ENCODE measurements around the gene OR6S1. TPM values are rescaled to one million over a fixed set of nuclear protein-coding genes. Genes with fewer than 3 reads are reported as not detected.

Gene OR6S1
- total and polyA plus RNA-seq, 2 donors (not counting 3 experiments of a cell fraction or from before 2014, with no cell fraction given): not detected

- no peaks in the 10 kb centered on the region for H3K9me1 ChIP-seq (replicated peaks; ENCODE audit: control insufficient read depth, extremely low read depth, insufficient read depth, low read length)
- no peak overlapping the region for H3K9ac ChIP-seq (replicated peaks; ENCODE audit: extremely low read depth, insufficient read depth, low read length)
- POLR2A ChIA-PET: no interaction called here
- TF ChIP-seq EZH2 (IDR thresholded peaks at IDR 0.05; ENCODE audit: borderline replicate concordance, low read depth, low read length, severe bottlenecking) (no peak), JUN (IDR thresholded peaks at IDR 0.05; ENCODE audit: borderline replicate concordance, insufficient read depth, insufficient read length, low read depth) (no peak), MYC (IDR thresholded peaks at IDR 0.05; ENCODE audit: low read depth, low read length) (no peak), POLR2AphosphoS5 (IDR thresholded peaks at IDR 0.05; ENCODE audit: insufficient read depth, low read depth, low read length) (no peak), GATA2 (IDR thresholded peaks at IDR 0.05; ENCODE audit: insufficient read depth, insufficient read length, low read depth, low read length) (no peak), FOS (IDR thresholded peaks at IDR 0.05; ENCODE audit: borderline replicate concordance, insufficient read depth, low read length) (no peak), POLR2A (IDR thresholded peaks at IDR 0.05; ENCODE audit: low read depth, low read length) (no peak)
- TF ChIP-seq, protein P1, sequence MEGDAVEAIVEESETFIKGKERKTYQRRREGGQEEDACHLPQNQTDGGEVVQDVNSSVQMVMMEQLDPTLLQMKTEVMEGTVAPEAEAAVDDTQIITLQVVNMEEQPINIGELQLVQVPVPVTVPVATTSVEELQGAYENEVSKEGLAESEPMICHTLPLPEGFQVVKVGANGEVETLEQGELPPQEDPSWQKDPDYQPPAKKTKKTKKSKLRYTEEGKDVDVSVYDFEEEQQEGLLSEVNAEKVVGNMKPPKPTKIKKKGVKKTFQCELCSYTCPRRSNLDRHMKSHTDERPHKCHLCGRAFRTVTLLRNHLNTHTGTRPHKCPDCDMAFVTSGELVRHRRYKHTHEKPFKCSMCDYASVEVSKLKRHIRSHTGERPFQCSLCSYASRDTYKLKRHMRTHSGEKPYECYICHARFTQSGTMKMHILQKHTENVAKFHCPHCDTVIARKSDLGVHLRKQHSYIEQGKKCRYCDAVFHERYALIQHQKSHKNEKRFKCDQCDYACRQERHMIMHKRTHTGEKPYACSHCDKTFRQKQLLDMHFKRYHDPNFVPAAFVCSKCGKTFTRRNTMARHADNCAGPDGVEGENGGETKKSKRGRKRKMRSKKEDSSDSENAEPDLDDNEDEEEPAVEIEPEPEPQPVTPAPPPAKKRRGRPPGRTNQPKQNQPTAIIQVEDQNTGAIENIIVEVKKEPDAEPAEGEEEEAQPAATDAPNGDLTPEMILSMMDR (IDR thresholded peaks at IDR 0.05; ENCODE audit: extremely low read depth in 1 of 2, insufficient read depth in 1 of 2, low read depth in 1 of 2, low read length in 2 of 2): no peak
- TF ChIP-seq, protein P2, sequence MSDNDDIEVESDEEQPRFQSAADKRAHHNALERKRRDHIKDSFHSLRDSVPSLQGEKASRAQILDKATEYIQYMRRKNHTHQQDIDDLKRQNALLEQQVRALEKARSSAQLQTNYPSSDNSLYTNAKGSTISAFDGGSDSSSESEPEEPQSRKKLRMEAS (IDR thresholded peaks at IDR 0.05; ENCODE audit: insufficient read depth, insufficient read length): no peak
- FAIRE-seq (no peak), DNase-seq (ENCODE audit: low read depth, low spot score) (peak; percentile 29)
- no peak overlapping the region for H3K4me3 ChIP-seq (replicated peaks in 1 of 3; ENCODE audit: insufficient read depth in 1 of 3, low read depth in 1 of 3, low read length in 3 of 3)
- H3K79me2 ChIP-seq (ENCODE audit: control insufficient read depth, insufficient read depth, low read length): no peaks in the 10 kb centered on the region
- dilution Hi-C loops (cut with MboI; ENCODE audit: extremely low pct_ligation_motif_present, low sequenced_read_pairs) (no loop called here), intact Hi-C loops (cut with micrococcal nuclease) (no loop called here)
- H3K4me1 ChIP-seq (ENCODE audit: control insufficient read depth, extremely low read depth, insufficient read depth, low read length): peaks cover 3% of the 10 kb centered on the region
- BruUV-seq (replicated peaks): no TSS peak
- no peaks in the 10 kb centered on the region for H4K20me1 ChIP-seq (replicated peaks; ENCODE audit: control insufficient read depth, extremely low read depth, insufficient read depth, low read length)
- H3K27ac ChIP-seq (ENCODE audit: insufficient read depth, low read depth, low read length): no peak overlapping the region
- H3K4me2 ChIP-seq (ENCODE audit: insufficient read depth, low read length): no peak overlapping the region
- H2AFZ ChIP-seq (ENCODE audit: low read depth, low read length): no peak overlapping the region
- H3K27me3 ChIP-seq (ENCODE audit: control insufficient read depth in 2 of 2, insufficient read depth in 2 of 2, low read length in 2 of 2): peaks cover 9 to 17% of the 10 kb centered on the region in 2 experiments
- H3K36me3 ChIP-seq (ENCODE audit: control insufficient read depth in 2 of 2, extremely low read depth in 1 of 2, insufficient read depth in 2 of 2, low read length in 2 of 2): no peaks in the 10 kb centered on the region
- CTCF ChIA-PET: no interaction called here
- H3K9me3 ChIP-seq (replicated peaks; ENCODE audit: control insufficient read depth, insufficient read depth, low read length): no peaks in the 10 kb centered on the region
These were observed 30.2 kb upstream of the OR6S1 start for GRCh38 chr14:20671597-20672283.
